OCI-LY7 (cell line): ENCODE data around the gene RETSAT.

Experiments used
- EZH2phosphoT487 ChIP-seq: fragments of 200-600 bp; sonication (generic); IDR thresholded peaks from 2 replicates; pipeline ENCODE4 v1.6.1; 2018; ENCODE audit warnings: low read depth, borderline replicate concordance, mild to moderate bottlenecking, mixed run types, antibody characterized with exemption, low read length, moderate library complexity, mixed read lengths
- TF ChIP-seq, protein P1 (sequence below): fragments of 200-600 bp; sonication (generic); conservative IDR thresholded peaks from 2 replicates; pipeline ENCODE4 v1.5.1; 2014; ENCODE audit warnings: mild to moderate bottlenecking, antibody characterized with exemption, low read length, moderate library complexity, mixed read lengths

DNA sequence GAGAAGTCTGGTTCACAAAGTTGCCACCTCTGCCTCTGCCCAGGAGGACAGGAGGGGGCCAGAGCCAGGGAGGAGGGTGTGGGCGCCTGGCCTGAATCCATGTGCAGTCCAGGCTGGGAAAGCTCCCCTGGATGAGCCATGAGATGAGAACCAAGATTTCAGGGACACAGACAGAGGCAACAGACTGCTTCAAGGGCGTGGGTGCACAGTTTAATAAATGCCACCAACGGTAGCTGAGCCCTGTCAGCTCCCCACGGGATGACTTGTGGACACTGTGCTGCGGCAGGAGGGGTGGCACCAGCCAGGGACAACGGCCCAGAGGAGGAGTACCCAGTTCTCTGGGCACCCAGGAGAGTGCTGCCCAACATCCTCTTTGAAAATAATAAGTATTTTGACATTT, 40.6 kb upstream of the RETSAT start:
- TF ChIP-seq, protein P1, sequence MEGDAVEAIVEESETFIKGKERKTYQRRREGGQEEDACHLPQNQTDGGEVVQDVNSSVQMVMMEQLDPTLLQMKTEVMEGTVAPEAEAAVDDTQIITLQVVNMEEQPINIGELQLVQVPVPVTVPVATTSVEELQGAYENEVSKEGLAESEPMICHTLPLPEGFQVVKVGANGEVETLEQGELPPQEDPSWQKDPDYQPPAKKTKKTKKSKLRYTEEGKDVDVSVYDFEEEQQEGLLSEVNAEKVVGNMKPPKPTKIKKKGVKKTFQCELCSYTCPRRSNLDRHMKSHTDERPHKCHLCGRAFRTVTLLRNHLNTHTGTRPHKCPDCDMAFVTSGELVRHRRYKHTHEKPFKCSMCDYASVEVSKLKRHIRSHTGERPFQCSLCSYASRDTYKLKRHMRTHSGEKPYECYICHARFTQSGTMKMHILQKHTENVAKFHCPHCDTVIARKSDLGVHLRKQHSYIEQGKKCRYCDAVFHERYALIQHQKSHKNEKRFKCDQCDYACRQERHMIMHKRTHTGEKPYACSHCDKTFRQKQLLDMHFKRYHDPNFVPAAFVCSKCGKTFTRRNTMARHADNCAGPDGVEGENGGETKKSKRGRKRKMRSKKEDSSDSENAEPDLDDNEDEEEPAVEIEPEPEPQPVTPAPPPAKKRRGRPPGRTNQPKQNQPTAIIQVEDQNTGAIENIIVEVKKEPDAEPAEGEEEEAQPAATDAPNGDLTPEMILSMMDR, result no peak
- no peak for TF ChIP-seq EZH2phosphoT487
